Measurements from ENCODE around the gene LMNTD1.
A peak's percentile ranks its signal among the peaks of the same experiment; 100 is the strongest.

Gene LMNTD1

GRCh38 chr12:25459541-25459951 is 93.5 kb downstream of the LMNTD1 start:
- Mint-ChIP-seq H3K4me3 (no peak overlapping the region), H3K9me3 (peaks cover 26% of the 10 kb centered on the region), H3K27ac (peak overlapping the region; percentile 42), H3K4me1 (peaks cover 8% of the 10 kb centered on the region), H3K36me3 (ENCODE audit: low read depth) (no peaks in the 10 kb centered on the region), H3K27me3 (ENCODE audit: low read depth, poor library complexity) (peaks cover 4% of the 10 kb centered on the region)
- no peak for DNase-seq
- TF ChIP-seq CTCF (IDR thresholded peaks at IDR 0.05) = no peak

GRCh38 chr12:25458047-25458552 is 95.0 kb downstream of the LMNTD1 start:
- DNase-seq = no peak
- Mint-ChIP-seq H3K27ac (no peak overlapping the region), H3K36me3 (ENCODE audit: low read depth) (no peaks in the 10 kb centered on the region), H3K4me1 (peaks cover 8% of the 10 kb centered on the region), H3K9me3 (peaks cover 27% of the 10 kb centered on the region), H3K27me3 (ENCODE audit: low read depth, poor library complexity) (no peaks in the 10 kb centered on the region), H3K4me3 (no peak overlapping the region)
- TF ChIP-seq CTCF (IDR thresholded peaks at IDR 0.05) = no peak

- no peaks in the 10 kb centered on the region for H3K27me3 Mint-ChIP-seq (ENCODE audit: low read depth, poor library complexity)
- no peak overlapping the region for H3K4me3 Mint-ChIP-seq
- DNase-seq = no peak
- H3K27ac Mint-ChIP-seq = no peak overlapping the region
- H3K36me3 Mint-ChIP-seq (ENCODE audit: low read depth) = no peaks in the 10 kb centered on the region
- TF ChIP-seq CTCF (IDR thresholded peaks at IDR 0.05) = no peak
- peaks cover 8% of the 10 kb centered on the region for H3K4me1 Mint-ChIP-seq
- peaks cover 27% of the 10 kb centered on the region for H3K9me3 Mint-ChIP-seq
Observed at GRCh38 chr12:25456474-25456873, 96.6 kb downstream of the LMNTD1 start.

GRCh38 chr12:25455696-25456095 is 97.4 kb downstream of the LMNTD1 start:
- no peak overlapping the region for H3K27ac Mint-ChIP-seq
- H3K4me1 Mint-ChIP-seq = peaks cover 8% of the 10 kb centered on the region
- H3K36me3 Mint-ChIP-seq (ENCODE audit: low read depth) = no peaks in the 10 kb centered on the region

GRCh38 chr12:25449007-25449406 is 104.1 kb downstream of the LMNTD1 start:
- Mint-ChIP-seq H3K27ac (no peak overlapping the region), H3K36me3 (ENCODE audit: low read depth) (no peaks in the 10 kb centered on the region), H3K27me3 (ENCODE audit: low read depth, poor library complexity) (no peaks in the 10 kb centered on the region), H3K4me1 (no peaks in the 10 kb centered on the region), H3K9me3 (peaks cover 3% of the 10 kb centered on the region), H3K4me3 (no peak overlapping the region)
- no peak for DNase-seq
- TF ChIP-seq CTCF (IDR thresholded peaks at IDR 0.05) = no peak

More at GRCh38 chr12:25455696-25456095, 97.4 kb downstream of the LMNTD1 start:
- H3K9me3 Mint-ChIP-seq = peaks cover 27% of the 10 kb centered on the region
- H3K27me3 Mint-ChIP-seq (ENCODE audit: low read depth, poor library complexity) = no peaks in the 10 kb centered on the region
- DNase-seq = no peak
- H3K4me3 Mint-ChIP-seq = no peak overlapping the region
- no peak for TF ChIP-seq CTCF (IDR thresholded peaks at IDR 0.05)

GRCh38 chr12:25447046-25447445 is 106.0 kb downstream of the LMNTD1 start:
- no peak for DNase-seq
- TF ChIP-seq CTCF (IDR thresholded peaks at IDR 0.05) = no peak
- Mint-ChIP-seq H3K36me3 (ENCODE audit: low read depth) (no peaks in the 10 kb centered on the region), H3K4me1 (no peaks in the 10 kb centered on the region), H3K4me3 (no peak overlapping the region), H3K27me3 (ENCODE audit: low read depth, poor library complexity) (no peaks in the 10 kb centered on the region), H3K9me3 (peaks cover 3% of the 10 kb centered on the region), H3K27ac (no peak overlapping the region)

Data from nephron progenitor cell (in vitro differentiated cells).